Ishikawa (cell line): ENCODE measurements around the gene CCDC91.
A peak's percentile ranks its signal among the peaks of the same experiment; 100 is the strongest.

Experiments
- CEBPB ChIP-seq: IDR thresholded peaks from 2 replicates; pipeline ENCODE4 v1.6.1; 2012
- CREB1 ChIP-seq: IDR thresholded peaks from 2 replicates; pipeline ENCODE4 v1.6.1; 2012; ENCODE audit warnings: low read depth
- EGR1 ChIP-seq: IDR thresholded peaks from 2 replicates; pipeline ENCODE4 v1.6.1; 2012
- EP300 ChIP-seq: IDR thresholded peaks from 2 replicates; pipeline ENCODE4 v1.6.1; 2012; ENCODE audit warnings: borderline replicate concordance
- FOXM1 ChIP-seq: IDR thresholded peaks from 2 replicates; pipeline ENCODE4 v1.6.1; 2012; ENCODE audit warnings: low read depth, borderline replicate concordance
- MAX ChIP-seq: IDR thresholded peaks from 2 replicates; pipeline ENCODE4 v1.6.1; 2012
- NFIC ChIP-seq: IDR thresholded peaks from 2 replicates; pipeline ENCODE4 v1.6.1; 2012
- RAD21 ChIP-seq: IDR thresholded peaks from 2 replicates; pipeline ENCODE4 v1.6.1; 2012; ENCODE audit warnings: low read depth
- REST ChIP-seq: IDR thresholded peaks from 2 replicates; pipeline ENCODE4 v1.6.1; 2012; ENCODE audit warnings: low read depth, mild to moderate bottlenecking
- TAF1 ChIP-seq: IDR thresholded peaks from 2 replicates; pipeline ENCODE4 v1.6.1; 2012; ENCODE audit warnings: low read depth, mild to moderate bottlenecking
- TCF12 ChIP-seq: IDR thresholded peaks from 2 replicates; pipeline ENCODE4 v1.6.1; 2012; ENCODE audit warnings: low read depth
- TEAD4 ChIP-seq: IDR thresholded peaks from 2 replicates; pipeline ENCODE4 v1.6.1; 2012
- USF1 ChIP-seq: IDR thresholded peaks from 2 replicates; pipeline ENCODE4 v1.6.1; 2012
- YY1 ChIP-seq: IDR thresholded peaks from 2 replicates; pipeline ENCODE4 v1.6.1; 2012; ENCODE audit warnings: low read depth
- ZBTB7A ChIP-seq: IDR thresholded peaks from 2 replicates; pipeline ENCODE4 v1.6.1; 2012; ENCODE audit warnings: low read depth

The CCDC91 gene

GRCh38 chr12:28413460-28414109, 223.3 kb downstream of the CCDC91 start:
- TF ChIP-seq CREB1 = no peak
- TF ChIP-seq TAF1 = no peak

- no peak for TF ChIP-seq CREB1
- no peak for TF ChIP-seq ZBTB7A
- no peak for TF ChIP-seq USF1
- TF ChIP-seq NFIC = no peak
- no peak for TF ChIP-seq FOXM1
- no peak for TF ChIP-seq MAX
- TF ChIP-seq REST = no peak
- TF ChIP-seq YY1 = no peak
- TF ChIP-seq TEAD4 = no peak
- no peak for TF ChIP-seq EP300
- no peak for TF ChIP-seq EGR1
- no peak for TF ChIP-seq CEBPB
- TF ChIP-seq TAF1 = no peak
- no peak for TF ChIP-seq RAD21
- no peak for TF ChIP-seq TCF12
Observed at GRCh38 chr12:28415755-28416154, 225.5 kb downstream of the CCDC91 start.

- no peak for TF ChIP-seq CREB1
- TF ChIP-seq ZBTB7A = no peak
- no peak for TF ChIP-seq EP300
- TF ChIP-seq YY1 = no peak
- no peak for TF ChIP-seq EGR1
- no peak for TF ChIP-seq TEAD4
- TF ChIP-seq RAD21 = no peak
- no peak for TF ChIP-seq MAX
- TF ChIP-seq REST = no peak
Observed at GRCh38 chr12:28421374-28421773, 231.1 kb downstream of the CCDC91 start.

- peak; percentile 56; the same call in 1 of the 2 replicates for TF ChIP-seq NFIC
- no peak for TF ChIP-seq REST
Observed at GRCh38 chr12:28424965-28425364, 234.7 kb downstream of the CCDC91 start.

GRCh38 chr12:28425526-28425925, 235.3 kb downstream of the CCDC91 start:
- TF ChIP-seq TAF1 (no peak), ZBTB7A (no peak), NFIC (no peak), YY1 (no peak), CEBPB (no peak), REST (no peak), RAD21 (no peak), USF1 (no peak), CREB1 (no peak), TCF12 (no peak), TEAD4 (no peak), MAX (no peak), FOXM1 (no peak)
